ENCODE results near the gene STON2. TPM values are rescaled to one million over a fixed set of nuclear protein-coding genes. Genes with fewer than 3 reads are reported as not detected.

The STON2 gene
- total RNA-seq, 1 experiment from 2014 or later: 12.3 TPM

GRCh38 chr14:81268016-81268416 lies 132.1 kb downstream of the STON2 start:
- ChIA-PET CTCF (interaction anchor here (0.7 to 2.5 kb wide), 3 partner anchors 115 to 197 kb away, joined by 3 to 35 read pairs (median 7); no protein-coding TSS in a partner anchor), POLR2A (ENCODE audit: unreplicated experiment) (interaction anchor here (0.8 kb wide), 1 partner anchor 186 kb away, joined by 7 read pairs; no protein-coding TSS in a partner anchor)
- Histone ChIP-seq H3K79me2 (ENCODE audit: low read length) (no peaks in the 10 kb centered on the region), H3K27me3 (ENCODE audit: low read length) (no peaks in the 10 kb centered on the region), H3K4me1 (ENCODE audit: insufficient read depth, low read length) (peaks cover 26% of the 10 kb centered on the region), H3K9me2 (replicated peaks; ENCODE audit: low read length) (no peaks in the 10 kb centered on the region), H3K36me3 (ENCODE audit: low read depth, low read length) (no peaks in the 10 kb centered on the region), H3K4me2 (ENCODE audit: low read length) (peak overlapping the region; percentile 25), H3K27ac (ENCODE audit: low read length) (peak overlapping the region; percentile 39), H3K9ac (ENCODE audit: low read length) (no peak overlapping the region), H2AFZ (ENCODE audit: low read length) (peak overlapping the region; percentile 64), H3K4me3 (ENCODE audit: low read length) (no peak overlapping the region), H3F3A (ENCODE audit: low read length, unreplicated experiment) (no peaks in the 10 kb centered on the region), H4K20me1 (ENCODE audit: low read length) (no peaks in the 10 kb centered on the region), H3K9me3 (ENCODE audit: low read length) (no peaks in the 10 kb centered on the region)
- DNase-seq (peak; percentile 77), ATAC-seq (peak; percentile 85)
- no TSS peak for BruUV-seq (replicated peaks)
- intact Hi-C loops (cut with micrococcal nuclease): loop anchor here (2.0 kb wide), 2 partner anchors 35 to 115 kb away; no protein-coding TSS in a partner anchor
- TF ChIP-seq CTCF (conservative IDR thresholded peaks at IDR 0.05; ENCODE audit: low read depth, low read length) (peak; percentile 15; the same call in 1 of the 2 replicates), EZH2 (IDR thresholded peaks at IDR 0.05; ENCODE audit: low read length, unreplicated experiment) (no peak)

- H3K36me3 ChIP-seq (ENCODE audit: low read depth, low read length): no peaks in the 10 kb centered on the region
- peaks cover 18% of the 10 kb centered on the region for H3K4me1 ChIP-seq (ENCODE audit: insufficient read depth, low read length)
- no peaks in the 10 kb centered on the region for H3K27me3 ChIP-seq (ENCODE audit: low read length)
- intact Hi-C loops (cut with micrococcal nuclease): no loop called here
- H3K9me3 ChIP-seq (ENCODE audit: low read length): no peaks in the 10 kb centered on the region
- BruUV-seq (replicated peaks): no TSS peak
- no peaks in the 10 kb centered on the region for H4K20me1 ChIP-seq (ENCODE audit: low read length)
- H3F3A ChIP-seq (ENCODE audit: low read length, unreplicated experiment): no peaks in the 10 kb centered on the region
- H3K79me2 ChIP-seq (ENCODE audit: low read length): no peaks in the 10 kb centered on the region
- H3K9me2 ChIP-seq (replicated peaks; ENCODE audit: low read length): no peaks in the 10 kb centered on the region
- ChIA-PET POLR2A (ENCODE audit: unreplicated experiment) (no interaction called here), CTCF (no interaction called here)
- H3K9ac ChIP-seq (ENCODE audit: low read length): no peak overlapping the region
- H3K4me2 ChIP-seq (ENCODE audit: low read length): no peak overlapping the region
- no peak for TF ChIP-seq EZH2 (IDR thresholded peaks at IDR 0.05; ENCODE audit: low read length, unreplicated experiment)
- H2AFZ ChIP-seq (ENCODE audit: low read length): no peak overlapping the region
- no peak overlapping the region for H3K27ac ChIP-seq (ENCODE audit: low read length)
- no peak for ATAC-seq
- DNase-seq: no peak
- no peak overlapping the region for H3K4me3 ChIP-seq (ENCODE audit: low read length)
Observed at GRCh38 chr14:81265636-81266169, 134.4 kb downstream of the STON2 start.

- Histone ChIP-seq H3F3A (ENCODE audit: low read length, unreplicated experiment) (no peaks in the 10 kb centered on the region), H3K4me2 (ENCODE audit: low read length) (no peak overlapping the region), H3K9me3 (ENCODE audit: low read length) (no peaks in the 10 kb centered on the region), H2AFZ (ENCODE audit: low read length) (no peak overlapping the region), H3K9me2 (replicated peaks; ENCODE audit: low read length) (no peaks in the 10 kb centered on the region), H3K4me3 (ENCODE audit: low read length) (no peak overlapping the region), H3K27me3 (ENCODE audit: low read length) (no peaks in the 10 kb centered on the region), H3K27ac (ENCODE audit: low read length) (no peak overlapping the region), H3K4me1 (ENCODE audit: insufficient read depth, low read length) (peaks cover 18% of the 10 kb centered on the region), H3K79me2 (ENCODE audit: low read length) (no peaks in the 10 kb centered on the region), H4K20me1 (ENCODE audit: low read length) (no peaks in the 10 kb centered on the region), H3K9ac (ENCODE audit: low read length) (no peak overlapping the region), H3K36me3 (ENCODE audit: low read depth, low read length) (no peaks in the 10 kb centered on the region)
- ATAC-seq (no peak), DNase-seq (no peak)
- no peak for TF ChIP-seq EZH2phosphoT487 (IDR thresholded peaks at IDR 0.05; ENCODE audit: borderline replicate concordance, low read length)
- no peak for TF ChIP-seq CTCF (conservative IDR thresholded peaks at IDR 0.05; ENCODE audit: low read depth, low read length)
- no peak for TF ChIP-seq EZH2 (IDR thresholded peaks at IDR 0.05; ENCODE audit: low read length, unreplicated experiment)
- intact Hi-C loops (cut with micrococcal nuclease): no loop called here
- ChIA-PET POLR2A (ENCODE audit: unreplicated experiment) (no interaction called here), CTCF (no interaction called here)
- no TSS peak for BruUV-seq (replicated peaks)
Observed at GRCh38 chr14:81264671-81265070, 135.5 kb downstream of the STON2 start.
